Measurements from ENCODE around the gene NFE2.

The NFE2 gene

GRCh38 chr12:54273981-54274380 lies 26.8 kb downstream of the NFE2 start:
- no peak for TF ChIP-seq CTCF (IDR thresholded peaks at IDR 0.05; ENCODE audit: insufficient read depth, low read length, poor library complexity, severe bottlenecking)
- H3K27me3 ChIP-seq (replicated peaks; ENCODE audit: control insufficient read depth, insufficient read depth, low read length), result no peaks in the 10 kb centered on the region
- H3K36me3 ChIP-seq (ENCODE audit: control insufficient read depth, insufficient read depth, low read length), result no peaks in the 10 kb centered on the region
- DNase-seq (ENCODE audit: extremely low read depth, insufficient read length), result no peak
- no peak overlapping the region for H3K4me3 ChIP-seq (replicated peaks; ENCODE audit: low read depth, low read length)

- DNase-seq (ENCODE audit: extremely low read depth, insufficient read length), result no peak
- no peak overlapping the region for H3K4me3 ChIP-seq (replicated peaks; ENCODE audit: low read depth, low read length)
- no peak for TF ChIP-seq CTCF (IDR thresholded peaks at IDR 0.05; ENCODE audit: insufficient read depth, low read length, poor library complexity, severe bottlenecking)
- no peaks in the 10 kb centered on the region for H3K36me3 ChIP-seq (ENCODE audit: control insufficient read depth, insufficient read depth, low read length)
- no peaks in the 10 kb centered on the region for H3K27me3 ChIP-seq (replicated peaks; ENCODE audit: control insufficient read depth, insufficient read depth, low read length)
These were observed 28.6 kb downstream of the NFE2 start for GRCh38 chr12:54272214-54272613.

GRCh38 chr12:54270345-54270744 lies 30.5 kb downstream of the NFE2 start:
- no peak for TF ChIP-seq CTCF (IDR thresholded peaks at IDR 0.05; ENCODE audit: insufficient read depth, low read length, poor library complexity, severe bottlenecking)
- no peak overlapping the region for H3K4me3 ChIP-seq (replicated peaks; ENCODE audit: low read depth, low read length)
- no peaks in the 10 kb centered on the region for H3K27me3 ChIP-seq (replicated peaks; ENCODE audit: control insufficient read depth, insufficient read depth, low read length)
- DNase-seq (ENCODE audit: extremely low read depth, insufficient read length), result no peak
- H3K36me3 ChIP-seq (ENCODE audit: control insufficient read depth, insufficient read depth, low read length), result no peaks in the 10 kb centered on the region

GRCh38 chr12:54266852-54267251 lies 34.0 kb downstream of the NFE2 start:
- DNase-seq (ENCODE audit: extremely low read depth, insufficient read length), result no peak
- H3K27me3 ChIP-seq (replicated peaks; ENCODE audit: control insufficient read depth, insufficient read depth, low read length), result no peaks in the 10 kb centered on the region
- TF ChIP-seq CTCF (IDR thresholded peaks at IDR 0.05; ENCODE audit: insufficient read depth, low read length, poor library complexity, severe bottlenecking), result no peak
- H3K4me3 ChIP-seq (replicated peaks; ENCODE audit: low read depth, low read length), result no peak overlapping the region
- H3K36me3 ChIP-seq (ENCODE audit: control insufficient read depth, insufficient read depth, low read length), result no peaks in the 10 kb centered on the region

GRCh38 chr12:54265364-54265812 lies 35.4 kb downstream of the NFE2 start:
- no peak for DNase-seq (ENCODE audit: extremely low read depth, insufficient read length)
- H3K27me3 ChIP-seq (replicated peaks; ENCODE audit: control insufficient read depth, insufficient read depth, low read length), result no peaks in the 10 kb centered on the region
- H3K36me3 ChIP-seq (ENCODE audit: control insufficient read depth, insufficient read depth, low read length), result no peaks in the 10 kb centered on the region
- H3K4me3 ChIP-seq (replicated peaks; ENCODE audit: low read depth, low read length), result no peak overlapping the region
- no peak for TF ChIP-seq CTCF (IDR thresholded peaks at IDR 0.05; ENCODE audit: insufficient read depth, low read length, poor library complexity, severe bottlenecking)

GRCh38 chr12:54262403-54262925 lies 38.4 kb downstream of the NFE2 start:
- Histone ChIP-seq H3K4me3 (replicated peaks; ENCODE audit: low read depth, low read length) (no peak overlapping the region), H3K27me3 (replicated peaks; ENCODE audit: control insufficient read depth, insufficient read depth, low read length) (no peaks in the 10 kb centered on the region), H3K36me3 (ENCODE audit: control insufficient read depth, insufficient read depth, low read length) (no peaks in the 10 kb centered on the region; the same call in 1 of the 2 replicates)
- no peak for TF ChIP-seq CTCF (IDR thresholded peaks at IDR 0.05; ENCODE audit: insufficient read depth, low read length, poor library complexity, severe bottlenecking)
- DNase-seq (ENCODE audit: extremely low read depth, insufficient read length), result no peak

Data from GM06990 (cell line).